Liver (tissue), 9 donors: ENCODE results near the gene SENP1. TPM values are rescaled to one million over a fixed set of nuclear protein-coding genes. Genes with fewer than 3 reads are reported as not detected.

ENCODE experiments used
- DNase-seq: peaks from one replicate; pipeline ENCODE4 v3.0.0-alpha.2; 2017; ENCODE audit warnings: low spot score
- H3K27ac ChIP-seq, 2 donors: one replicate each; pipeline ENCODE4 v1.7.0; 2013; ENCODE audit warnings: inconsistent platforms in 2 of 2, low read length in 2 of 2, control low read depth in 1 of 2, low read depth in 1 of 2, mild to moderate bottlenecking in 1 of 2
- H3K27me3 ChIP-seq, 4 donors: one replicate each; pipeline versions ENCODE4 v1.6.1 to v1.7.0; 2013; ENCODE audit warnings: low read length in 3 of 4, inconsistent platforms in 1 of 4, mild to moderate bottlenecking in 1 of 4, moderate library complexity in 1 of 4; ENCODE audit not compliant: control insufficient read depth in 4 of 4, insufficient read depth in 4 of 4
- H3K36me3 ChIP-seq, 4 donors: one replicate each; pipeline versions ENCODE4 v1.6.1 to v1.7.0; 2013; ENCODE audit warnings: low read length in 3 of 4, mild to moderate bottlenecking in 3 of 4, low read depth in 1 of 4, moderate library complexity in 1 of 4; ENCODE audit not compliant: control insufficient read depth in 4 of 4, insufficient read depth in 3 of 4
- H3K4me1 ChIP-seq, 4 donors: one replicate each; pipeline versions ENCODE4 v1.6.1 to v1.7.0; 2013; ENCODE audit warnings: low read length in 3 of 4, mild to moderate bottlenecking in 3 of 4, moderate library complexity in 1 of 4; ENCODE audit not compliant: control insufficient read depth in 4 of 4, insufficient read depth in 4 of 4
- H3K4me3 ChIP-seq, 3 donors: one replicate each; pipeline versions ENCODE4 v1.6.1 to v1.7.0; 2013; ENCODE audit warnings: low read length in 3 of 3, control low read depth in 1 of 3, low read depth in 1 of 3, mild to moderate bottlenecking in 1 of 3
- H3K9ac ChIP-seq, 2 donors: one replicate each; pipeline ENCODE4 v1.7.0; 2013; ENCODE audit warnings: low read length in 2 of 2, mild to moderate bottlenecking in 2 of 2, moderate library complexity in 2 of 2, control low read depth in 1 of 2, low read depth in 1 of 2
- H3K9me3 ChIP-seq, 4 donors: one replicate each; pipeline versions ENCODE4 v1.6.1 to v1.7.0; 2013; ENCODE audit warnings: low read length in 3 of 4; ENCODE audit not compliant: control insufficient read depth in 4 of 4
- ATF3 ChIP-seq: IDR thresholded peaks from 2 replicates; pipeline ENCODE4 v1.6.1; 2016; ENCODE audit warnings: antibody characterized with exemption
- CTCF ChIP-seq: fragments of 150-350 bp; IDR thresholded peaks from 2 replicates; pipeline ENCODE4 v1.5.1; 2017; ENCODE audit warnings: improper control_type of control experiment, low read depth, low read length; ENCODE audit not compliant: missing input control
- EGR1 ChIP-seq, 2 donors: IDR thresholded peaks; 2 replicates each; pipeline ENCODE4 v1.6.1; 2016 to 2018; ENCODE audit warnings: antibody characterized with exemption in 2 of 2, low read depth in 2 of 2
- FOXA1 ChIP-seq: IDR thresholded peaks from 2 replicates; pipeline ENCODE4 v1.6.1; 2016; ENCODE audit warnings: antibody characterized with exemption
- FOXA2 ChIP-seq: IDR thresholded peaks from 2 replicates; pipeline ENCODE4 v1.6.1; 2016; ENCODE audit warnings: antibody characterized with exemption
- GABPA ChIP-seq, 2 donors: IDR thresholded peaks in 1 of 2; conservative IDR thresholded peaks in 1 of 2; 2 replicates each; pipeline ENCODE4 v1.6.1; 2016; ENCODE audit warnings: antibody characterized with exemption in 2 of 2, mild to moderate bottlenecking in 1 of 2, moderate library complexity in 1 of 2
- HNF4A ChIP-seq, 2 donors: conservative IDR thresholded peaks; 2 replicates each; pipeline ENCODE4 v1.6.1; 2016; ENCODE audit warnings: antibody characterized with exemption in 2 of 2, mild to moderate bottlenecking in 2 of 2
- JUND ChIP-seq, 2 donors: IDR thresholded peaks; 2 replicates each; pipeline ENCODE4 v1.6.1; 2016; ENCODE audit warnings: antibody characterized with exemption in 2 of 2
- MAX ChIP-seq: IDR thresholded peaks from 2 replicates; pipeline ENCODE4 v1.6.1; 2016; ENCODE audit warnings: antibody characterized with exemption
- REST ChIP-seq: IDR thresholded peaks from 2 replicates; pipeline ENCODE4 v1.6.1; 2016; ENCODE audit warnings: antibody characterized with exemption, mild to moderate bottlenecking
- RXRA ChIP-seq, 2 donors: IDR thresholded peaks; 2 replicates each; pipeline ENCODE4 v1.6.1; 2017 to 2018; ENCODE audit warnings: antibody characterized with exemption in 2 of 2, mild to moderate bottlenecking in 1 of 2
- SP1 ChIP-seq: IDR thresholded peaks from 2 replicates; pipeline ENCODE4 v1.6.1; 2018; ENCODE audit warnings: antibody characterized with exemption, mild to moderate bottlenecking
- TAF1 ChIP-seq: conservative IDR thresholded peaks from 2 replicates; pipeline ENCODE4 v1.6.1; 2016; ENCODE audit warnings: antibody characterized with exemption, mild to moderate bottlenecking
- YY1 ChIP-seq: IDR thresholded peaks from 2 replicates; pipeline ENCODE4 v1.6.1; 2016; ENCODE audit warnings: antibody characterized with exemption, mild to moderate bottlenecking
- WGBS: extraction: QIAGEN DNeasy Blood & Tissue Kit; methylation state at CpG from one replicate; pipeline ENCODE4 v1.1.7; 2013; 5-methylcytosine and 5-hydroxymethylcytosine counted together
- polyA plus RNA-seq, 2 donors: library from polyadenylated mRNA; stranded (reverse) in 1 of 2; unstranded in 1 of 2; fragments of 200-250 nt in 1 of 2; fragments of >200 nt in 1 of 2; fragmentation: Nextera tagmentation in 1 of 2; extraction: Ambion mirVana in 1 of 2; gene quantifications; one replicate each; pipeline versions ENCODE4 v1.2.1 to v1.2.3, GENCODE V29; 2013 to 2015
- total RNA-seq, 2 donors: library from RNA; depleted of rRNA; stranded (reverse); fragments of >200 nt; gene quantifications; one replicate each; pipeline ENCODE4 v1.2.3, GENCODE V29; 2014
- donor health status: healthy.
- donor health status: healthy.
- donor health status: healthy.
- donor health status: healthy.
- donor health status: healthy.

The SENP1 gene
- total and polyA plus RNA-seq, 4 donors: 1.4 to 11.7 (median 4.2) TPM

GRCh38 chr12:48060474-48060873 lies 45.4 kb downstream of the SENP1 start:
- Histone ChIP-seq H3K36me3 (peaks cover 1 to 55% (median 49%) of the 10 kb centered on the region in 4 donors), H3K9ac (no peak overlapping the region), H3K9me3 (peaks cover 0 to 7% (median 5%) of the 10 kb centered on the region in 4 donors), H3K4me1 (no peaks in the 10 kb centered on the region), H3K27ac (no peak overlapping the region), H3K4me3 (no peak overlapping the region), H3K27me3 (no peaks in the 10 kb centered on the region)
- no peak for TF ChIP-seq CTCF
- no peak for TF ChIP-seq FOXA2
- TF ChIP-seq ATF3: no peak
- no peak for TF ChIP-seq REST
- TF ChIP-seq HNF4A (conservative IDR thresholded peaks at IDR 0.05): no peak
- TF ChIP-seq EGR1 (IDR thresholded peaks at IDR 0.05; ENCODE audit: low read depth in 2 of 2): no peak
- TF ChIP-seq SP1: no peak
- no peak for TF ChIP-seq FOXA1
- TF ChIP-seq RXRA (IDR thresholded peaks at IDR 0.05): no peak
- TF ChIP-seq YY1: no peak
- TF ChIP-seq MAX: no peak
- TF ChIP-seq GABPA (IDR thresholded peaks at IDR 0.05 in 1 of 2, conservative IDR thresholded peaks at IDR 0.05 in 1 of 2): no peak
- WGBS: 97% methylated on average over 2 of the region's 2 CpGs
- DNase-seq: no peak

GRCh38 chr12:48058771-48059170 lies 47.1 kb downstream of the SENP1 start:
- Histone ChIP-seq H3K9me3 (peaks cover 0 to 7% (median 5%) of the 10 kb centered on the region in 4 donors), H3K9ac (no peak overlapping the region), H3K4me1 (no peaks in the 10 kb centered on the region), H3K4me3 (no peak overlapping the region), H3K36me3 (peaks cover 1 to 40% (median 37%) of the 10 kb centered on the region in 4 donors), H3K27me3 (no peaks in the 10 kb centered on the region), H3K27ac (no peak overlapping the region)
- TF ChIP-seq GABPA (IDR thresholded peaks at IDR 0.05 in 1 of 2, conservative IDR thresholded peaks at IDR 0.05 in 1 of 2): no peak
- TF ChIP-seq MAX: no peak
- no peak for TF ChIP-seq JUND (IDR thresholded peaks at IDR 0.05)
- no peak for TF ChIP-seq TAF1
- TF ChIP-seq CTCF: no peak
- no peak for TF ChIP-seq ATF3
- no peak for DNase-seq
- 99% methylated on average over 5 of the region's 5 CpGs for WGBS
